NCI-H2107 treated with DMSO at 0.1 percent for 48 hours (cell line): ENCODE results near the gene GTSF1L.

ENCODE experiments used
- DNase-seq: peaks from one replicate; lab custom pipeline; 2025; ENCODE audit not compliant: unreplicated experiment; lab: John Stamatoyannopoulos, UW

Gene GTSF1L

DNA sequence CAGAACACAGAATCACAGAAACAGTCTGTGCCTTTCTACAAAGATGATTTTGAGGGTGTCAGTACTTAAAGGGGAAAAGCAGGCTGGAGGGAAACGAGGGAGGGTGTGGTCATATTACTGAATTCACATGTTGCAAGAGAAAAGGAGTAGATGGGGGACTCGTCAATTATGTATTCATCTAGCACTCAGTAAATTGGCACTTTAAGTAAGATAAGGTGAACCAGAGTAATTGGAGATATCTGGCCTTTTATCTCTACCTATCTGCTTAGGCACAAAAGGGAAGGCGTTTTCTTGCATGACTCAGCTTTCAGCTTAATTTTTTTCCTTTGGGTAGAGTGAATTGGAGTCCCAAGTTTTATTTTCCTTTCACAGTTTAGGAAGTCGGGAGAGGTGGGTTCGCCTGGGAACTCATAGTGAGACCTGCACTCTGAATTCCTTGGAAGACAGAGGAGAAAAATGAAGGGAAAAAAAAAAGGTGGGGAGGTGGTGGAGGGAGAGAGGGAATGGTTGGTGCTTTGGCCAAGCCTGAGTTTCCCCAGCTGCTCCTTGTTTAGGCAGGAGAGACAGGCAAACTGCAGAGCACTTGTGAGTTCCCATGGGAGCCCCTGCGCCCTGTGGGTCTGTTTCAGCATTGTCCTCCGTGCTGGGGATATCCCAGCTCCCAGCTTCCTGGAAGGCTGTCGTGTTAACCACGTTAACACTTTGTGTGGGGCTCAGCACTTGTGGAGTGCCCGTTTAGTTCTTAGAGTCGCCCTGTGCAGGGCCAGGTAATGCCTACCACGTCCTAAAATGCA is 19.7 kb upstream of the GTSF1L start:
- DNase-seq = peak; percentile 75

GRCh38 chr20:43744966-43745730 is 18.3 kb upstream of the GTSF1L start:
- no peak for DNase-seq

DNA sequence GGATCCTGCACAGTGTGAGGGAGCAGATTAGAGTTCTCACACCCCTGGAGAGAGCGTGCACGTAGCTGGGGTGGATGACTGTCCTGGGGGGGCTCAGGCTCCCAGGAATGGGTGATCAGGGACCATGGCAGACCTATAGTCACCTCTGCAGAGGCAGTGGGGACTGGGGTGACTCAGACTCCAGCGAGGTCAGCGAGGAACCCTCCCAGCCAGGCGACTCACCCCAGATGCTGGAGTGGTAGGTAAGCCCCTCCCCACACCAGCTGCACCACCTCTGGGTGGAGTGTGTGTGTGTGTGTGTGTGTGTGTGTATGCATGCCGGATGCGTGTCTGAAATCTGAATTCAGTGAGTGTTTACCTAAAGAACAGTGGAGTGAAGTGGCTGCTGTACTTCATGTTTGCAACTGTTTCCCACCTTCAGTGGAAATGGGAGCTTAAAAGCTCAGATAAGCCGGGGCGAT is 17.4 kb upstream of the GTSF1L start:
- DNase-seq = peak; percentile 16

- no peak for DNase-seq
These were observed 13.8 kb upstream of the GTSF1L start for GRCh38 chr20:43740642-43741041.

GRCh38 chr20:43739148-43739749 is 12.4 kb upstream of the GTSF1L start:
- no peak for DNase-seq

DNA sequence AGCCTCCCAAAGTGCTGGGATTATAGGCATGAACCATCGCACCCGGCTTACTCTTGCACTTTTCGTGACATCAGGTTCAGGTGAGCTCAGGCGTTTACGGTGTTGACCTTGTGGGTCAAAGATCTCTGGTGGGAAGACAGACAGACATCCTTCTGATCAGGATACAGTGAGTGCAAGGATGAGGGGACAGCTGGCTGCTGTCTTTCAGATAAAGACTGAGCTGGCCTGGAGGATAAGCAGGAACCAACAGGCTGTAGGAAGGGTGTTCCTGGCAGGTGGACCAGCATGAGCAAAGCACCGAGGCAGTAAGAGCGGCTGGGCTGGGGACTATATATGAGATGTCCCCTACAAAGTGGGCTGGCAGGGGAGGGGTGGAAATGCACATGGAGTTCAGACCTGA is 11.1 kb upstream of the GTSF1L start:
- no peak for DNase-seq

GRCh38 chr20:43736588-43737158 is 9.9 kb upstream of the GTSF1L start:
- DNase-seq = no peak

GRCh38 chr20:43731927-43732326 is 5.1 kb upstream of the GTSF1L start:
- DNase-seq = no peak

DNA sequence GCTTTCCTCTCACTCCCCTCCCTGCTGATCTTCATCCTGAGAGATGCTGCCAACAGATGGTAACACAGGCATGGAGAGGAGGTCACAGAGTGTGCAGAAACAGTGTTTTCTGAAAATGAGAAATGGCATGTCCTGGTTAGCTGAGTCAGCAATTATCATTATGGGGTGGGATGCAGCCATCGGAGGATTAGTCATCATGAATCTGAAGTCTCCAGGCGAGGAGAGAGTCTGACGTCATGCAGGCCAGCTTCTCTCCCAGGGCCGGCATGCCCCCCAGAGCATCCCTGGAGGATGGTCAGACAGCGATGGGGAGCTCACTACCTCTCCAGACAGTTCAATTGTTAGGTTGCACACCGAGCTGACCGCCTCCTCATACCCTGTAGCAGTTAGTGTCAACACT is 4.7 kb upstream of the GTSF1L start:
- no peak for DNase-seq

GRCh38 chr20:43728686-43729255 is 2.0 kb upstream of the GTSF1L start:
- DNase-seq = no peak

DNA sequence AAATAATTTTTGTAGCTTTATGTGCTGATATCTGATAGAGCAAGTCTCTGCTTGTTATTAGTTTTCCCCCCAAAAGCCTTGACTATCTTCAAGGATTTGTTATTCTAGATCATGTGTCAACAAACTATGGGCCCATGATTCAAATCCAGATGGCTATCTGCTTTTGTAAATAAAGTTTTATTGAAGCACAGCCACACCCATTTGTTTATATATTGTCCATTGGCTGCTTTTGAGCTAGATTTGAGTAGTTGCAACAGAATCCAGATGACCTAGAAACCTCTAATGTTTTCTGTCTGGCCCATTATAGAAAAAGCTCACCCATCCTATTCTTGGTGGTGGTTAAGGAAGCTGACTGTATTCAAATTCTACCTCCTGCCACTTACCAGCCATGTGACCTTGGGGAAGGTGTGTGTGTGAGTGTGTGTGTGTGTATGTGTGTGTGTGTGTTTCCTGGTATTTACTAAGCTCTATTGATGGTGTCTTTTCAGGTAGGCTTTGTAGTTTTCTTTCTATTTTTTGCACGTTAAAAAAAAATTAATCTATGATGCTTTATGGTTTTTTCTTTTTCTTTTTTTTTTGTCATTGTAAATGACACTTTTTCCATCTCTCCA is 1.3 kb upstream of the GTSF1L start:
- peak; percentile 14 for DNase-seq

GRCh38 chr20:43726333-43726732 is 469 bp downstream of the GTSF1L start:
- no peak for DNase-seq

- DNase-seq = no peak
These were observed 1.1 kb downstream of the GTSF1L start for GRCh38 chr20:43725666-43726065.

DNA sequence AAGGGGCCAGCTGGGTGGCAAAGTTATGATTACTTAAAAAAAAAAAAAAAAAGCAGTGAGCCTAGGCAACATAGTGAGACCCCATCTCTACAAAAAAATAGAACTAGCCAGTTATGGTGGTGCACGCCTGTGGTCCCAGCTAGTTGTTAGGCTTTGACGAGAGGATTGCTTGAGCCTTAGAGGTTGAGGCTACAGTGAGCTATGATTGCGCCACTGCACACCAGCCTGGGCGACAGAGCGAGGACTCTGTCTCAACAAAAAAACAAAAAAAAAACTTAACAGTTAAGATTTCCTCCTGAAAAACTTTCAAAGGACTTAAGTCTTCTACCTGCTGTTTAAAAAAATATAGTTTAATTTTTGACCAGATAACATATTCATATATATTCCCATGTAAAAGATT is 2.4 kb downstream of the GTSF1L start:
- DNase-seq = no peak

DNA sequence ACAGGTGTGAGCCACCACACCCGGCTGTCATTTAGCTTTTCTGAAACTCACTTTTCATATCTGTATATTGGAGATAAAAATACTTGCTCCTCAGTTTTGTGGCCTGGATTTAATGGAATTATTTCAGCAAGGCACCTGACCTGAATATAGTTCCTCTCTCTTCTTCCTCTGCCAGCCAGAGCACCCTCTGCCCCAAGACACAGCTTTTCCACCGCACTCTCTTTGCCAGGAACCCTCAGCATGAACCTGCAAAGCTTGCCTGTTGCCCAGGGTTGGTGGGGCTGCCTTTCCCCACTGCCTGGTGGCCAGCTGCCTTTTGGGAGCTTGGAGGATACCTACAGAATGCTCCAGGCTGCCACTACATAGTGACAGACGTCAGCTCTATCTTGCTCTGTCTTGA is 3.1 kb downstream of the GTSF1L start:
- no peak for DNase-seq

DNA sequence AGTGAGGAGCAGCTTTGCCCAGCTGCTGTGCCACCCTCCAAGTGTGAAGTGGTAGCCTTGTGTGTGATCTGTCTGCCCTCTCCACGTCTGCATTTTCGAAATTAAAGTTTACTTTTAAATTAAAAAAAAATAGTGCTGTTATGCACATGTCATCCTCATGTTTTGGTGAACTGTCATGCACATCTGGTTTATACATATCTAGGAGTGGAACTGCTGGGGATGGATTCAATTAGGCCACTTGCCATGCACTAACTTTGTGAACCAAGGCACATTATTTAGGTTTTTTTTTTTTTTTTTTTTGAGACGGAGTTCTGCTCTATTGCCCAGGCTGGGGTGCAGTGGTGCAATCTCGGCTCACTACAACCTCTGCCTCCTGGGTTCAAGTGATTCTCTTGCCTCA is 3.6 kb downstream of the GTSF1L start:
- DNase-seq = no peak

GRCh38 chr20:43722153-43722505 is 4.7 kb downstream of the GTSF1L start:
- no peak for DNase-seq

DNA sequence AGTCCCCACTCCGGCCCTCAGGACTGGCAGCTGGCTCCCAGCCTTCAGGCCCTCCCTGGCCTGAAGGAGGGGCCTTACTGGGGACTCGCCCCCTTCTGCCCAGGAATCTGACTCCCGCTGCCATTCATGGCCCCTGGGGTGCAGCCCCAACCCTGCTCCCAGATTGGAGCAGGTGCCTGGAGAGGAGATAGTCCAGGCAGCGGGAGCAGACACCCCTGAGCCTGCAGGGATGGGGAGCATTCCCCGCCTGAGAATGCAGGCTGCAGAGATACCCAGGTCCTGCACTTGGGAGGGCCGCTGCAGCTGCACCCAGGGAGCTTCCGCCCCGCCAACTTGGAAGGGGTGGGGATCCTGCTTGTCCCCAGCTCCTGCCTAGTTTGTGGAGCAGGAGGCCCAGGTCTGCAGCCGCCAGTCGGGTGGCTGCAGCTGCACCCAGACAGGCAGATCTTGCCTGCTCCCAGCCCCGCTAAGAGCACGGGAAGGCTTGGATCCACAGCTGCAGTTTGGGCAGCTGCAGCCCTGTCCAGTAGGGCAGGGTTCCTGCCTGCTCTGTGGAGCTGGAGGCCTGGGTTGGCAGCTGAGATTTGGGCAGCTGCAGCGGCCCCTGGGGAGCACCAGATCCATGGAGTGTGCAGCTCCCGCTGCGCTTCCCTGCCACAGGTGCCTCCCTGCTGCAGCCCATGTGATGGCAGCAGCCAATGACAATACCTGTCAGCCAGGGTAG is 5.2 kb downstream of the GTSF1L start:
- peak; percentile 70 for DNase-seq

GRCh38 chr20:43721097-43721428 is 5.7 kb downstream of the GTSF1L start:
- no peak for DNase-seq

DNA sequence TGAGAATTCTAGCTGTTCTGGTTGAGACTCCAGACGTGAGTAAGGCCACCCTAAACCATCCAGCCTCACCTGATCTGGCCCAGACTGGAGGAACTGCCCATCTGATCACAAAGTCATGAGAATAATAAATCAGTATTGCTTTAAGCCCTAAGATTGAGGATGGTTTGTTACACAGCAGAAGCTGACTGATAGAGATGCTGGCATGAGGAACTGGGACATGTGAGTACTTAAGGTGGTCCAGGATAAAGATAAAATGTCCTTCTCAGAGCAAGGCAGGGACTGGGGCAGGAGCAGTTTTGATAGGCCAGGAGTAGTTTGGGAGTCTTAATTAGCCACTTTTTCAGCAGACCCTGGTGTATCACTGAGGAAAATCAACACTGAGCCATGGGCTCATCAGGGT is 6.8 kb downstream of the GTSF1L start:
- DNase-seq = no peak
